ENCODE results near the gene TCEANC2.
A peak's percentile ranks its signal among the peaks of the same experiment; 100 is the strongest.
"Not testable (repeated sequence)": the region's sequence is repeated elsewhere in the genome, so short reads cannot be mapped to it uniquely, and the experiment has no call there.

TCEANC2 gene

GRCh38 chr1:54091666-54092065, 38.3 kb downstream of the TCEANC2 start:
- DNase-seq = no peak

GRCh38 chr1:54094001-54094729, 40.8 kb downstream of the TCEANC2 start:
- DNase-seq = no peak

DNA sequence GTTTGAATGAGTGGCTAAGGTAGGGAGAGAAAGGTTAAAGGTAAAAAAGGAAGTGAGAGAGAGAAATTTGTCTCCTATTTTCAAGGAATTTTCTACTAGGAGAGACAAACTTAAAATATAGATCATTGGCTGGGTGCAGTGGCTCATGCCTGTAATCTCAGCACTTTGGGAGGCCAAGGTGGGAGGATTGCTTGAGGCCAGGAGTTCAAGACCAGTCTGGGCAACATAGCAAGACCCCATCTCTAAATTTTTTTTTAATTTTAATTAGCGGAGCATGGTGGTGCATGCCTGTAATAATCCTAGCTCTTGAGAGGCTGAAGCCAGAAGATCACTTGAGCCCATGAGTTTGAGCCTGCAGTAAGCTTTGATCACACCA, 41.3 kb downstream of the TCEANC2 start:
- not testable (repeated sequence) for DNase-seq

DNA sequence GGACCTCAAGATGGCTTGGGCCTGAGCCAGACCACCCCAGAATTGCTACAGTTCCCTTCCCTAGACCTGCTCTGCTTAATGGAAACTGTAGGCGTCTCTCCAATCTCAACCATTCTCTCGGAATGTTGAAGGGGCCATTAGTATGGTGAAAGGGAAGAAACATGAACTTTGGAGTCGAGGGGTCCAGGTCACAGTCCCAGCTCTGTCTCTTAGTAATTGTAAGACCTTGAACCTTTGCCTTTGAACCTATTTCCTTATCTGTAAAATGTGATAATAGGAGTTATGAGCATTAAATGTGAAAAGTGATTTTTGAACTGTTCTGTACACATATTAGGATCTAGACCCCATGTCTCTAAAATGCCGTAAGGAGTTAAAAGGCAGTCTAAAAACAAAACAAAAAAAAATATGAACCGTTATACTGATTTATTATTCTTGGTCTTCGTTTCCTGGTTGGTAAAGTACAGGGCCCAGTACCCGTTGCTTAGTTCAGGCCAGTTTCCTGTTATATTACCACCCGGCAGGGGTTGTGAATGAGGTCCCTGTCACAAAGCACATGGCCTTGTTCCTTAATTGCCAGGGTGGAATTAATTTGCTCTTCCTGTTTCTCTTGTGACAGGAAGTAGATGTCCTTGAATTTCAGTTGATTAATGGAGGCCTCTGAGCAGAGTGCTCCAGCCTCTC, 42.3 kb downstream of the TCEANC2 start:
- DNase-seq = no peak

GRCh38 chr1:54096227-54096876, 42.9 kb downstream of the TCEANC2 start:
- DNase-seq = no peak

- DNase-seq = no peak
These were observed 43.5 kb downstream of the TCEANC2 start for GRCh38 chr1:54096877-54097240.

- DNase-seq = no peak
These were observed 45.7 kb downstream of the TCEANC2 start for GRCh38 chr1:54099061-54099610.

DNA sequence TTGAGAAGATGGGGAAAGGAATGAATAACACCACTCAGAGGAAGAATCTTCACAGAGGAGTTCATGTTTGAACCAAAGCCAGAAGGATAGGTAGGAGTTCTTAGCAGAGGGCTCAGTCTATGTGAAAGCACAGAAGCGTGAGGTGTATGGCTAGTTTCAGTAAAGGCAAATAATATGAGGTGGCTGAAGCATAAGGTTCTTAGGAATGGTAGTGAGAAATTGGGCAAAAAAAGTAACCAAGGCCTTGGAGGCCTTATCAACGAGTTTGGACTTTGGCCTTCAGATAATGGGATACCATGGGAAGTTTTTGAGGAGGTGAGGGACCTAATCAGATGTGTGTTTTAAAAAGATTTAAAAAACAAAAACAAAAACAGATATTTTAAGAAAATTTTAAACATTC, 47.1 kb downstream of the TCEANC2 start:
- no peak for DNase-seq

GRCh38 chr1:54103414-54103813, 50.0 kb downstream of the TCEANC2 start:
- no peak for DNase-seq

GRCh38 chr1:54104613-54105012, 51.2 kb downstream of the TCEANC2 start:
- DNase-seq = not testable (repeated sequence)

GRCh38 chr1:54105080-54105479, 51.7 kb downstream of the TCEANC2 start:
- DNase-seq = no peak

- no peak for DNase-seq
These were observed 52.4 kb downstream of the TCEANC2 start for GRCh38 chr1:54105736-54106269.

GRCh38 chr1:54107131-54107530, 53.7 kb downstream of the TCEANC2 start:
- DNase-seq = no peak

DNA sequence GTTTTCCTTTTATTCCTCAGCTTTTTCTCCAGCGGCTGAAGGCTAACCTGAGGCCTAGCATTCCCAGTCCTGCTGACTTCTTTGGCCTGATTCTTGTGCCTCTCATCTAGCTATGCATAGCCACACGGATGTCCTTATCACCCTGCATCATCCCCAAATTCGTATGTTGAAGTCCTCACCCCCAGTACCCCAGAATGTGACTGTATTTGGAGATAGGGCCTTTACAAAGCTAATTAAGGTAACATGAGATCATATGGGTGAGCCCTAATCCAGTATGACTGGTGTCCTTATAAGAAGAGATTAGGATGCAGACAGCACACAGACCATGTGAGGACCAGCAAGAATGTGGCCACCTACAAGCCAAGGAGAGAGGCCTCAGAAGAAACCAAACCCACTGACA, 54.7 kb downstream of the TCEANC2 start:
- DNase-seq = peak in 1 of 2 experiments; percentile 14

DNA sequence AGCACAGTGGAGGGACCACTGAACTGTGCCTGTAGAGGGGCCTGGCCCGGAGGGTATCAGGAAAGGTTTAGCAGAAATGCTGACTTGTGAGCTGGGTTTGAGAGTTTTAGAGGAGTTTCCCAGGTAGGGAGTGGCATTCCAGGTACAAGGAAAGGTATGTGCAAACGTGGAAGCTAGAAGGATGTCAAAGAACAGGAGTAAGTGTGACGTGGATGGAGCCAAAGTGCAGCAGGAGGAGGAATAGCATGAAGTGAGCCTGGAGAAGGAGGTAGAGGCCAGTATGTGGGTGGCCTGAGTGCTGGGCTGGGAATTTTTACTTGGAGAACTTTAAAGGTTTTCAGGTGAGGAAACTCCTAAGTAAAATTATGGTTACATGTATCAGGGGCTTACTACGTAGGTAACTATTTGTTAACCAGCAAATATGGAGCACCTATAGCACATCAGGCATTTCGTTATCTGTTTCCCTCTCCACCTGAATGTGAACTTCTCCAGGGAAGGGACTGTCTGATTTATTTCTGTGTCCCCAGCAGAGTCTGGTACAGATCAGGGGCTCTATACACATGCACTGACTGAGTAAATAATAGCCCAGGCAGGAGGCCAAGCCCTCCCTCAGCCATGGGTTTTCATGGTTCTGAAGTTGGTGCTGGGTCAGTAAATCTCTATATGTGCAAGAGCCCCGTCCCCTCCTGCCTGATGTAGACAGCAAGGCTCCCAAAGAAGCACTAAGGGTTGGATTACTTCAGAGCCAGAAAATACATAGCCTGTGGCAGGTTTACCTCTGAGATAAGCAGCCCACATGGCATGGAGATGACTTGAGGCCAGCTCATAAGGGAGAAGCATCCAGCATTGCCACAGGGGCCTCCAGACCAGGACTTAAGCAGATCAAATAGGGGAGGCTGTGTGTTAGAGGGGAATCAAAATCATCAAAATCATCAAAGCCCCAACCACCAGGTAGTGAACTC, 56.0 kb downstream of the TCEANC2 start:
- DNase-seq = no peak

GRCh38 chr1:54110996-54111395, 57.6 kb downstream of the TCEANC2 start:
- peak; percentile 95 to 97 for DNase-seq

DNA sequence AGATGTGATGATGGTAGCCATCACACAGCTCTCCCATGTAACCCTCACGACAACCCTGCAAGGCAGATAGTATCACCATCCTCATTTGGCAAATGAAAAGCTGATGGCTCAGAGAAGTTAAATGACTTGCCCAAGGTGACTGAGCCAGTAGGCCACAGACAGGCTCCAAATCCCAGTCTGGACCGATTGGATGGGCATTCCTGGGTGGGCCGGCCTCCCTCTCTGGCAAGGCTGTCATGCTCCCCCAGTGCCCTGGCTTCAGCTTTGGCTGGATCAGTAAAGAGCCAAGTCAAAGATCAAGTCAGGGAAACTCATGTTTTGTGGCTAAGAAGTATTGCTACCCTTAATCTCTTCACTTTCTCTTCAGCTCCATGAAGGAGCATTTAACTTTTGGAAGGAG, 58.2 kb downstream of the TCEANC2 start:
- no peak for DNase-seq

GRCh38 chr1:54112027-54112426, 58.6 kb downstream of the TCEANC2 start:
- no peak for DNase-seq

- DNase-seq = no peak
These were observed 59.4 kb downstream of the TCEANC2 start for GRCh38 chr1:54112705-54113368.

GRCh38 chr1:54114001-54114400, 60.6 kb downstream of the TCEANC2 start:
- no peak for DNase-seq

GRCh38 chr1:54114955-54115354, 61.5 kb downstream of the TCEANC2 start:
- DNase-seq = no peak

GRCh38 chr1:54115520-54115919, 62.1 kb downstream of the TCEANC2 start:
- DNase-seq = no peak
